Measurements from ENCODE around the gene PDZRN3.

PDZRN3 gene

GRCh38 chr3:73475717-73476116 lies 149.0 kb downstream of the PDZRN3 start:
- H3K27ac ChIP-seq (replicated peaks), result no peak overlapping the region
- H3K27me3 ChIP-seq (ENCODE audit: insufficient read depth, poor library complexity, severe bottlenecking), result peaks cover 3% of the 10 kb centered on the region
- H3K4me3 ChIP-seq (replicated peaks; ENCODE audit: insufficient read depth, low read length), result no peak overlapping the region
- no peak for DNase-seq (ENCODE audit: low read depth in 1 of 2, low spot score in 1 of 2)
- TF ChIP-seq POLR2AphosphoS5 (IDR thresholded peaks at IDR 0.05; ENCODE audit: low read depth) (no peak), SPI1 (IDR thresholded peaks at IDR 0.05; ENCODE audit: borderline replicate concordance, low read depth) (no peak), GABPA (IDR thresholded peaks at IDR 0.05; ENCODE audit: low read depth) (no peak), CTCF (IDR thresholded peaks at IDR 0.05; ENCODE audit: insufficient read depth, low read length) (no peak)
- TF ChIP-seq, protein P1, sequence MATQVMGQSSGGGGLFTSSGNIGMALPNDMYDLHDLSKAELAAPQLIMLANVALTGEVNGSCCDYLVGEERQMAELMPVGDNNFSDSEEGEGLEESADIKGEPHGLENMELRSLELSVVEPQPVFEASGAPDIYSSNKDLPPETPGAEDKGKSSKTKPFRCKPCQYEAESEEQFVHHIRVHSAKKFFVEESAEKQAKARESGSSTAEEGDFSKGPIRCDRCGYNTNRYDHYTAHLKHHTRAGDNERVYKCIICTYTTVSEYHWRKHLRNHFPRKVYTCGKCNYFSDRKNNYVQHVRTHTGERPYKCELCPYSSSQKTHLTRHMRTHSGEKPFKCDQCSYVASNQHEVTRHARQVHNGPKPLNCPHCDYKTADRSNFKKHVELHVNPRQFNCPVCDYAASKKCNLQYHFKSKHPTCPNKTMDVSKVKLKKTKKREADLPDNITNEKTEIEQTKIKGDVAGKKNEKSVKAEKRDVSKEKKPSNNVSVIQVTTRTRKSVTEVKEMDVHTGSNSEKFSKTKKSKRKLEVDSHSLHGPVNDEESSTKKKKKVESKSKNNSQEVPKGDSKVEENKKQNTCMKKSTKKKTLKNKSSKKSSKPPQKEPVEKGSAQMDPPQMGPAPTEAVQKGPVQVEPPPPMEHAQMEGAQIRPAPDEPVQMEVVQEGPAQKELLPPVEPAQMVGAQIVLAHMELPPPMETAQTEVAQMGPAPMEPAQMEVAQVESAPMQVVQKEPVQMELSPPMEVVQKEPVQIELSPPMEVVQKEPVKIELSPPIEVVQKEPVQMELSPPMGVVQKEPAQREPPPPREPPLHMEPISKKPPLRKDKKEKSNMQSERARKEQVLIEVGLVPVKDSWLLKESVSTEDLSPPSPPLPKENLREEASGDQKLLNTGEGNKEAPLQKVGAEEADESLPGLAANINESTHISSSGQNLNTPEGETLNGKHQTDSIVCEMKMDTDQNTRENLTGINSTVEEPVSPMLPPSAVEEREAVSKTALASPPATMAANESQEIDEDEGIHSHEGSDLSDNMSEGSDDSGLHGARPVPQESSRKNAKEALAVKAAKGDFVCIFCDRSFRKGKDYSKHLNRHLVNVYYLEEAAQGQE (IDR thresholded peaks at IDR 0.05; ENCODE audit: insufficient replicate concordance, low read depth), result no peak

DNA sequence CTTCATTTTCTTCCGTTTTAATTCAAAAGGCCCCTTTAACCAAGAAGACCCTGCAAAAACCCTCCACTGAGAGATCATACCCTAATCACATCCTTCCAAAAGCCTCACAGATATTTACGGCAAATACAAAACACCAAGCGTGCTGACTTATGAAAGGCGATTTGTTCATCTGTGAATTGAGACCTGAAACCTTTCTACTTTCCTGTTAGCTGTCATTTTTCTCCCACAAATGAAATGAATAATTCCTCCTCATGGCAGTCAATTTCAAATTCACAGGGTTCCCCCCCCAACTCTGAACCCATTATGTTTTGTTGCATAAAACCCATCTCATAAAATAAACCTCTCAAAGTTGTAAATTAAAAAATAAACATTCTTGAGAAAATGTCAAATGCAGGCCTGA lies 149.6 kb downstream of the PDZRN3 start:
- no peak for TF ChIP-seq CTCF (IDR thresholded peaks at IDR 0.05; ENCODE audit: insufficient read depth, low read length)
- TF ChIP-seq, protein P1 (IDR thresholded peaks at IDR 0.05; ENCODE audit: insufficient replicate concordance, low read depth), result no peak
- TF ChIP-seq SPI1 (IDR thresholded peaks at IDR 0.05; ENCODE audit: borderline replicate concordance, low read depth), result no peak
- no peak for TF ChIP-seq GABPA (IDR thresholded peaks at IDR 0.05; ENCODE audit: low read depth)
- H3K27me3 ChIP-seq (ENCODE audit: insufficient read depth, poor library complexity, severe bottlenecking), result peaks cover 3% of the 10 kb centered on the region
- H3K4me3 ChIP-seq (replicated peaks; ENCODE audit: insufficient read depth, low read length), result no peak overlapping the region
- no peak for DNase-seq (ENCODE audit: low read depth in 1 of 2, low spot score in 1 of 2)
- H3K27ac ChIP-seq (replicated peaks), result no peak overlapping the region

DNA sequence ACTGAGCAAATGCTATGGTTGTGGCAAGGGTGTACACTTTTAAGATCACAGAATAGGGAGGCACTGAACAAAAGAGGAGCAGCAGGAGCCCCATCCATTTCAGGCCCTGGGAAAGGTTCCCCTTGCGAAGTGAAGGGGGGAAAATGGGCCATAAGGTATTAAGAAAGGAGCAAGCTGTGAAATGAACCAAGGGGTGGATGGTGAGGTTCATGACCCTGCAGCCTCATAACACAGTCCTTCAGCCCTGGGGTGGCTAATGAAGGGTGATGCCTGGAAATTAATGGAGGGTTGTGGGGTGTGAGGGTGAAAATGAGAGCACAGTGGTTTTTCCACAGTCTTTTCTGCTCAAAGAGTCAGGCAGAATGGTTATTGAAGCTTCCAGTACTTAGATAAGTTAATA lies 150.1 kb downstream of the PDZRN3 start:
- H3K27me3 ChIP-seq (ENCODE audit: insufficient read depth, poor library complexity, severe bottlenecking), result peaks cover 3% of the 10 kb centered on the region
- no peak for DNase-seq (ENCODE audit: low read depth in 1 of 2, low spot score in 1 of 2)
- H3K4me3 ChIP-seq (replicated peaks; ENCODE audit: insufficient read depth, low read length), result no peak overlapping the region
- TF ChIP-seq GABPA (IDR thresholded peaks at IDR 0.05; ENCODE audit: low read depth) (no peak), CTCF (IDR thresholded peaks at IDR 0.05; ENCODE audit: insufficient read depth, low read length) (no peak), POLR2AphosphoS5 (IDR thresholded peaks at IDR 0.05; ENCODE audit: low read depth) (no peak), SPI1 (IDR thresholded peaks at IDR 0.05; ENCODE audit: borderline replicate concordance, low read depth) (no peak)
- TF ChIP-seq, protein P1 (IDR thresholded peaks at IDR 0.05; ENCODE audit: insufficient replicate concordance, low read depth), result no peak
- no peak overlapping the region for H3K27ac ChIP-seq (replicated peaks)
